Non-pigmented ciliary epithelial cell (primary cell): ENCODE results near the gene OR6N1.

ENCODE experiments used
- DNase-seq: peaks from one replicate; pipeline ENCODE4 v3.0.0-alpha.2; 2010; ENCODE audit warnings: low read depth

Gene OR6N1

GRCh38 chr1:158752155-158752712 lies 19.8 kb downstream of the OR6N1 start:
- no peak for DNase-seq

GRCh38 chr1:158735848-158736247 lies 36.1 kb downstream of the OR6N1 start:
- DNase-seq: no peak

- DNase-seq: no peak
Measured at GRCh38 chr1:158732524-158732923, 39.5 kb downstream of the OR6N1 start.

- DNase-seq: no peak
Measured at GRCh38 chr1:158731707-158732106, 40.3 kb downstream of the OR6N1 start.

GRCh38 chr1:158730453-158730852 lies 41.5 kb downstream of the OR6N1 start:
- no peak for DNase-seq

- no peak for DNase-seq
Measured at GRCh38 chr1:158728510-158729225, 43.3 kb downstream of the OR6N1 start.

GRCh38 chr1:158724442-158724841 lies 47.6 kb downstream of the OR6N1 start:
- no peak for DNase-seq

- DNase-seq: no peak
Measured at GRCh38 chr1:158720620-158721019, 51.4 kb downstream of the OR6N1 start, which contains the start of gene OR6K3. TSS of gene OR6K3 (minus strand) at chr1:158720720. CDS start at chr1:158718115, 2,605 bp downstream.

- DNase-seq: no peak
Measured at GRCh38 chr1:158719664-158720063, 52.3 kb downstream of the OR6N1 start.

GRCh38 chr1:158717344-158717743 lies 54.7 kb downstream of the OR6N1 start:
- no peak for DNase-seq

GRCh38 chr1:158716335-158716734 lies 55.7 kb downstream of the OR6N1 start:
- DNase-seq: no peak

GRCh38 chr1:158714754-158715153 lies 57.2 kb downstream of the OR6N1 start:
- DNase-seq: no peak
